ENCODE results near the gene PTX4. TPM values are rescaled to one million over a fixed set of nuclear protein-coding genes. Genes with fewer than 3 reads are reported as not detected.

Gene PTX4
- total RNA-seq, 1 experiment from 2014 or later, result not detected

DNA sequence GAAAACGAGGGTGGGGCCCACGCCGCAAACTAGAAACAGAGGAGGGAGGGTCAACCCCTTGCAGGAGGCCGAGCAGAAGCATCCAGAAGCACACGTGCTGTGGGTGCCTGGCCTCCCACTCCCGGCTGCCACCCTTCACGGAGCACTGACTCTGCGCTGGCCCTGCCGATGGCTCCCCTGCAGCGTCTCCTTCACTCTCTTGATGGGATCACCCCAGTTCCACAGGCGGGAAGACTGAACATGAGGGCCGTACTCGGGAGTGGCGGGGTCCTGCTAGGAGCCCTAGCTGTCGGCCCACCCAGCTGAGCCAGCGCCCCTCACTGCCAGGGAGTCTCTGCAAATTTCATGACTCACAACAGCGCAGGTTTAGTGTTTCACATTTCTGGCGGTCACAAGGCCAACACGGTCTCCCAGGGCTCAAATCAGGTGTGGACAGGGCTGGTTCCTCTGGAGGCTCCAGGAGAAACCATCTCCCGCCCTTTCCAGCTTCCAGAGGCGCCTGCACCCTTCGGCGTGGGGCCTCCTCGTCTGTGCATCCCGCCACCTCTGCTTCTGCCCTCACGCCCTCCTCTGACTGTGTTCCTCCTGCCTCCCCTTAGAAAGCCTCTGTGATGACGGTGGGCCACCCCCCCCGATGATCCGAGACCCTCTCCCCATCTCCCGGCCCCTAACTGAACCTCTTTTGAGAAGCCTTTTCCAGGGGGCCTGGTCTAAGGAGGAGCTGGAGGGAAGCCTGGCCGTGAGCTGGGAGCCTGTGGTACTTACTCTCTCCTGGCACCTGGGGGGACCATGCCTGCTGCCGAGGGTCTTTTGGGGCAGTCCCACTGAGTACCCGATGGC, 2.0 kb downstream of the PTX4 start:
- H3K4me1 Mint-ChIP-seq, result no peaks in the 10 kb centered on the region
- no peak overlapping the region for H3K4me3 Mint-ChIP-seq

More for the DNA sequence above, 2.0 kb downstream of the PTX4 start:
- H2AFZ ChIP-seq (ENCODE audit: low read length), result no peak overlapping the region
- H3K79me1 ChIP-seq (ENCODE audit: insufficient read depth, low read depth, low read length, poor library complexity, severe bottlenecking), result no peaks in the 10 kb centered on the region
- DNase-seq, result no peak
- H3K9ac ChIP-seq (ENCODE audit: extremely low read depth, insufficient read length, low read length), result no peak overlapping the region
- no peak overlapping the region for H3K18ac ChIP-seq (ENCODE audit: insufficient read length, low read depth, low read length)
- no peak overlapping the region for H3K14ac ChIP-seq (ENCODE audit: insufficient read depth, low read length)
- Mint-ChIP-seq H3K9me3 (no peaks in the 10 kb centered on the region), H3K27ac (no peak overlapping the region), H3K36me3 (ENCODE audit: insufficient read depth in 1 of 3, low read depth in 3 of 3) (no peaks in the 10 kb centered on the region), H3K27me3 (ENCODE audit: low read depth) (peaks cover 42% of the 10 kb centered on the region)
- H4K20me1 ChIP-seq (ENCODE audit: control insufficient read depth, insufficient read depth, insufficient read length), result no peaks in the 10 kb centered on the region
- no peak overlapping the region for H2BK120ac ChIP-seq (ENCODE audit: low read depth, low read length, poor library complexity, severe bottlenecking)
- no peak overlapping the region for H2BK20ac ChIP-seq (ENCODE audit: low read depth, low read length, poor library complexity, severe bottlenecking)
- H2BK15ac ChIP-seq (ENCODE audit: low read depth, low read length), result no peak overlapping the region
- H3K56ac ChIP-seq (ENCODE audit: insufficient read length, low read depth, low read length), result no peak overlapping the region
- no CpG with 5 or more reads among the region's 33 CpGs for WGBS (ENCODE audit: extremely low coverage, insufficient read length, low lambda C conversion rate)
- H2BK12ac ChIP-seq (ENCODE audit: insufficient read length, low read depth, low read length), result no peak overlapping the region
- no peaks in the 10 kb centered on the region for H3K27me3 ChIP-seq (ENCODE audit: insufficient read depth, low read length)
- H3T11ph ChIP-seq (ENCODE audit: low read length), result no peak overlapping the region
- H3K9me3 ChIP-seq (ENCODE audit: control insufficient read depth, low read depth, low read length), result no peaks in the 10 kb centered on the region
- no peak overlapping the region for H3K4me2 ChIP-seq (ENCODE audit: insufficient read depth, insufficient read length, low read length)
- no peaks in the 10 kb centered on the region for H3K79me2 ChIP-seq (ENCODE audit: insufficient read depth, low read length)
- no peak overlapping the region for H4K5ac ChIP-seq (ENCODE audit: insufficient read length, low read depth, low read length)
- no peak overlapping the region for H3K27ac ChIP-seq (ENCODE audit: insufficient read length, low read depth, low read length)
- H3K4ac ChIP-seq (ENCODE audit: low read depth, low read length), result no peak overlapping the region
- H3K23ac ChIP-seq (ENCODE audit: insufficient read length, low read depth, low read length), result no peak overlapping the region
- H4K91ac ChIP-seq (ENCODE audit: insufficient read length, low read depth, low read length), result no peak overlapping the region
- H4K8ac ChIP-seq (replicated peaks; ENCODE audit: insufficient read length, low read depth, low read length), result no peak overlapping the region
- TF ChIP-seq, protein P1, sequence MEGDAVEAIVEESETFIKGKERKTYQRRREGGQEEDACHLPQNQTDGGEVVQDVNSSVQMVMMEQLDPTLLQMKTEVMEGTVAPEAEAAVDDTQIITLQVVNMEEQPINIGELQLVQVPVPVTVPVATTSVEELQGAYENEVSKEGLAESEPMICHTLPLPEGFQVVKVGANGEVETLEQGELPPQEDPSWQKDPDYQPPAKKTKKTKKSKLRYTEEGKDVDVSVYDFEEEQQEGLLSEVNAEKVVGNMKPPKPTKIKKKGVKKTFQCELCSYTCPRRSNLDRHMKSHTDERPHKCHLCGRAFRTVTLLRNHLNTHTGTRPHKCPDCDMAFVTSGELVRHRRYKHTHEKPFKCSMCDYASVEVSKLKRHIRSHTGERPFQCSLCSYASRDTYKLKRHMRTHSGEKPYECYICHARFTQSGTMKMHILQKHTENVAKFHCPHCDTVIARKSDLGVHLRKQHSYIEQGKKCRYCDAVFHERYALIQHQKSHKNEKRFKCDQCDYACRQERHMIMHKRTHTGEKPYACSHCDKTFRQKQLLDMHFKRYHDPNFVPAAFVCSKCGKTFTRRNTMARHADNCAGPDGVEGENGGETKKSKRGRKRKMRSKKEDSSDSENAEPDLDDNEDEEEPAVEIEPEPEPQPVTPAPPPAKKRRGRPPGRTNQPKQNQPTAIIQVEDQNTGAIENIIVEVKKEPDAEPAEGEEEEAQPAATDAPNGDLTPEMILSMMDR (conservative IDR thresholded peaks at IDR 0.05), result no peak
- H3K23me2 ChIP-seq (ENCODE audit: insufficient read length, low read depth, low read length, poor library complexity, severe bottlenecking), result no peaks in the 10 kb centered on the region
- H3K4me1 ChIP-seq (ENCODE audit: insufficient read depth, low read length), result no peaks in the 10 kb centered on the region
- H2BK5ac ChIP-seq (ENCODE audit: insufficient read length, low read length), result no peak overlapping the region
- no peak overlapping the region for H2AK5ac ChIP-seq (ENCODE audit: insufficient read length, low read length)

Measured in H9 (cell line).